ENCODE data around the gene YARS1. TPM values are rescaled to one million over a fixed set of nuclear protein-coding genes. Genes with fewer than 3 reads are reported as not detected.

Gene YARS1
- total RNA-seq, 1 donor from 2014 or later, result 219 TPM

GRCh38 chr1:32741059-32741412 lies 76.1 kb downstream of the YARS1 start:
- H3K9me3 Mint-ChIP-seq (ENCODE audit: unreplicated experiment), result no peaks in the 10 kb centered on the region
- H3K36me3 ChIP-seq (ENCODE audit: insufficient read depth, low read length), result no peaks in the 10 kb centered on the region
- no peaks in the 10 kb centered on the region for H3K9me3 ChIP-seq (ENCODE audit: insufficient read depth, low read depth, low read length)
- H2AFZ ChIP-seq (ENCODE audit: low read depth, low read length), result peak overlapping the region; percentile 81
- TF ChIP-seq CTCF (IDR thresholded peaks at IDR 0.05; ENCODE audit: insufficient read depth, low read depth, low read length) (no peak), EZH2 (IDR thresholded peaks at IDR 0.05; ENCODE audit: insufficient read depth, low read length) (no peak)
- no peak overlapping the region for H3K27ac Mint-ChIP-seq (ENCODE audit: unreplicated experiment)
- no peaks in the 10 kb centered on the region for H3K27me3 ChIP-seq (ENCODE audit: insufficient read depth, low read length)
- peaks cover 12% of the 10 kb centered on the region for H3K4me1 Mint-ChIP-seq (ENCODE audit: low read depth, unreplicated experiment)
- no peak for DNase-seq (ENCODE audit: low read depth)
- no peak for FAIRE-seq
- H3K4me3 ChIP-seq (ENCODE audit: insufficient read depth, low read depth, low read length), result peak overlapping the region; percentile 62
- peak overlapping the region; percentile 80 for H3K9ac ChIP-seq (ENCODE audit: low read length)
- peak overlapping the region; percentile 90 for H3K4me3 Mint-ChIP-seq (ENCODE audit: unreplicated experiment)
- no peak overlapping the region for H3K27ac ChIP-seq (ENCODE audit: low read depth, low read length)
- peaks cover 22% of the 10 kb centered on the region for H3K4me1 ChIP-seq (ENCODE audit: insufficient read depth, low read length)
- H3K4me2 ChIP-seq (ENCODE audit: low read length), result peak overlapping the region; percentile 91
- peaks cover 3% of the 10 kb centered on the region for H3K27me3 Mint-ChIP-seq (ENCODE audit: low read depth, unreplicated experiment)
- peaks cover 14% of the 10 kb centered on the region for H4K20me1 ChIP-seq (ENCODE audit: insufficient read depth, low read length)
- peaks cover 3% of the 10 kb centered on the region for H3K36me3 Mint-ChIP-seq (ENCODE audit: low read depth, unreplicated experiment)
- peaks cover 4% of the 10 kb centered on the region for H3K79me2 ChIP-seq (ENCODE audit: insufficient read depth, low read length)

GRCh38 chr1:32736812-32737791 lies 80.1 kb downstream of the YARS1 start:
- H3K9me3 ChIP-seq (ENCODE audit: insufficient read depth, low read depth, low read length), result no peaks in the 10 kb centered on the region
- no peaks in the 10 kb centered on the region for H3K36me3 Mint-ChIP-seq (ENCODE audit: low read depth, unreplicated experiment)
- H3K4me3 ChIP-seq (ENCODE audit: insufficient read depth, low read depth, low read length), result no peak overlapping the region
- no peak overlapping the region for H3K4me2 ChIP-seq (ENCODE audit: low read length)
- H4K20me1 ChIP-seq (ENCODE audit: insufficient read depth, low read length), result no peaks in the 10 kb centered on the region
- H3K36me3 ChIP-seq (ENCODE audit: insufficient read depth, low read length), result no peaks in the 10 kb centered on the region
- H3K27me3 ChIP-seq (ENCODE audit: insufficient read depth, low read length), result no peaks in the 10 kb centered on the region
- peaks cover 3% of the 10 kb centered on the region for H3K27me3 Mint-ChIP-seq (ENCODE audit: low read depth, unreplicated experiment)
- H3K9me3 Mint-ChIP-seq (ENCODE audit: unreplicated experiment), result no peaks in the 10 kb centered on the region
- no peaks in the 10 kb centered on the region for H3K79me2 ChIP-seq (ENCODE audit: insufficient read depth, low read length)
- H3K4me1 Mint-ChIP-seq (ENCODE audit: low read depth, unreplicated experiment), result peaks cover 16% of the 10 kb centered on the region
- H2AFZ ChIP-seq (ENCODE audit: low read depth, low read length), result no peak overlapping the region
- FAIRE-seq (no peak), DNase-seq (ENCODE audit: low read depth) (no peak)
- no peak overlapping the region for H3K27ac Mint-ChIP-seq (ENCODE audit: unreplicated experiment)
- no peak overlapping the region for H3K4me3 Mint-ChIP-seq (ENCODE audit: unreplicated experiment)
- H3K9ac ChIP-seq (ENCODE audit: low read length), result no peak overlapping the region
- TF ChIP-seq EZH2 (IDR thresholded peaks at IDR 0.05; ENCODE audit: insufficient read depth, low read length), result no peak
- no peak for TF ChIP-seq CTCF (IDR thresholded peaks at IDR 0.05; ENCODE audit: insufficient read depth, low read depth, low read length)
- H3K27ac ChIP-seq (ENCODE audit: low read depth, low read length), result no peak overlapping the region
- H3K4me1 ChIP-seq (ENCODE audit: insufficient read depth, low read length), result peaks cover 14% of the 10 kb centered on the region

Measured in astrocyte (in vitro differentiated cells and primary cell).